Ovary (tissue), 3 donors: ENCODE measurements around the gene C7.

Experiments
- CTCF ChIP-seq, 3 donors: fragments of 450-650 bp in 2 of 3; fragments of 200-600 bp in 1 of 3; IDR thresholded peaks; one replicate each; pipeline versions ENCODE4 v1.5.1 to v1.8.0; 2016 to 2022; ENCODE audit warnings: antibody characterized with exemption in 3 of 3, mild to moderate bottlenecking in 1 of 3
- EP300 ChIP-seq: sonication (generic); formaldehyde crosslinking; IDR thresholded peaks from one replicate; pipeline ENCODE4 v1.6.1; 2017; ENCODE audit warnings: antibody characterized with exemption
- POLR2A ChIP-seq: fragments of 450-650 bp; IDR thresholded peaks from one replicate; pipeline ENCODE4 v1.6.1; 2017; ENCODE audit warnings: antibody characterized with exemption, mild to moderate bottlenecking, moderate library complexity
- donor health status: DM: no; HTN: no; CAD: no.

DNA sequence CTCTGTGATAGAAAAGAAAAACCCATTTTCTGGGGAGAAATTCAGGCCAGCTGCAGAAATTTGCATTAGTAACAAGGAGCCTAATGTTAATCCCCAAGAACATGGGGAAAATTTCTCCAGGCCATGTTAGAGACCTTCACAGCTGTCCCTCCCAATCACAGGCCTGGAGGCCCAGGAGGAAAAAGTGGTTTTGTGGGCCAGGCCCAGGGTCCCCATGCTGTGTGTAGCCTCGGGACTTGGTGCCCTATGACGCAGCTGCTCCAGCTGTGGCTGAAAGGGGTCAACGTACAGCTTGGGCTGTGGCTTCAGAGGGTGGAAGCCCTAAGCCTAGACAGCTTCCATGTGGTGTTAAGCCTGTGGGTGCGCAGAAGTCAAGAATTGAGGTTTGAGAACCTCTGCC, 27.0 kb upstream of the C7 start:
- TF ChIP-seq CTCF (IDR thresholded peaks at IDR 0.05) (no peak), POLR2A (no peak), EP300 (no peak)
